Activated CD4-positive, alpha-beta T cell treated with anti-CD3 and anti-CD28 coated beads, Interleukin-2, amount 50 U/mL, for 4 hours (primary cell): ENCODE results near the gene ADNP.

Experiments
- DNase-seq, 2 experiments: peaks; one replicate each; pipeline ENCODE4 v3.0.0-alpha.2; 2020

The ADNP gene

DNA sequence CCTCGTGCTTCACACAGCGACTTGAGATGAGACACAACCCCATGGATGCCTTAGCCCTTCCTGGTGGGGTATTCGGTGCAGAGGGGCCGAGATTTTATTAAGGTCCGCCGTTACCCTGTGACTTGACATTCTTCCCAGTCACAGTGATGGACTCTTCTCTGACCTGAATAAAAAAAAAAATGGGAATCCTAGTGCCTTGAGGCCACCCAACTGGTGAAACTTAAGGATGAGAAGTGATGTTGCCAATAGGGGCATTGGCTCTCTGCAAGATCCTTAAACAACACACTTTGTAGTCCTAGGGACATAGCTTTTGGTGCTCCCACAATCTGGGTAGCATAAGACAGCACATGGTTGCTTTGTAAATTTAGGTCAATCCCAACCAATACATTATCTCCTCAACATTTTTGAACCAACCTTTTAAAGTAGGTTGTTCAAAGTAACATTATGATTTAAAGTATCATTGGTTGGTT, 814 bp upstream of the ADNP start:
- DNase-seq, result no peak

DNA sequence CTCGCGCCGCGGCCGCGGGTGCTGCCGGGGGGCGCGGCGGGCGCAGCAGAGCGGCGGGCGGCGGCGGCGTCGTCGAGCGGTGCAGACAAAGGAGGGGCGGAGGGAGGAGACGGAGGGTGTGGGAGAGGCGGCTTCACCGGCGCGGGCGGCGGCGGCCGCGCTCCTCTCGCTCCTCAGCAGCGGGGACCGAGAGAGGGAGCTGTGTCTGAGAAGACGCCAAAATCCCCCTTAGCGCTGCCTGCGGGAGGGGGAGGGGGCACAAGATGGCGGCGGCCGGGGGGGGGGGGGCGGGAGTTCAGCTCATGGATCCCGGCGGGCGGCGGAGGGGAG, 296 bp downstream of the ADNP start:
- no peak for DNase-seq

DNA sequence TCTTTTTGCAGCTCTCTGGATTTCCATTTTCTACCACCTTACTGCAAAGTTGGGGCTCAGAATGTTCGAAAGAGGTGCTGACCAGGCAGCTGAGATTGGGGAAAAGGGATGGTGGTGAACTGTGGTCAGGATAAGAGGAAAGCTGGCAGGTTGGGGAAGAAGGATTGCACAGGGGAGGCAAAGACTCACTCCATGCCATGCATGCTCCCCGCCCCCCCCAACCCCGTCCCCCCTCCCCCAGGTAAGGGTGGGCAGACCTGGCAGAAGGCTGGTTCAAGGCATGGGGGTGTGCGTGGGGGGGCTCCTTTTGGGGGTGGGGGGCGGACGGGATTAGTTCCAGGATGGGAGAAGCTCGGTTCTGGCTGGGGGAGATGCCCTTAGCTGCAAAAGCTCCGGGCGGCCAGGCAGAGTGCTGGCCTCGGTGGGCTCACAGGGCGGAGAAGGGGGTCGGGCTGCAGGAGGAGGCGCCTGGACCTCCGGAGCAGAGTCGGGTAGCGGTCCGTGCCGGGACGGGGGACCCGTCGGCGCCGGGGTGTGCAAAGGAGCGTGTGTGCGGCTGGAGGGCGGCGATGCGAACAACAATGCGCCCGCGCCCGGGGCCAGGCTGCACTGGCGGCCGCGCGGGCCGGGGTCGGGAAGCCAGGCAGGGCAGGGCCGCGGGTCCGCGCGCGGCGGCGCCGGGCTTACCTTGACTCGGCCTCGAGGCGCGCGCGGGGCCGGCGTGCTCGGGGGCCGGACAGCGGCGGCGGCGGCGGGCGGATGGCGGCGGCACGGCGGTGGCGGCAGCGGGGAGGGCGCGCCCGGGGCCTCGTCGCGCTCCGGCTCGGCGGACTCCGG, 880 bp downstream of the ADNP start:
- DNase-seq, result peak in 1 of 2 experiments; percentile 12

DNA sequence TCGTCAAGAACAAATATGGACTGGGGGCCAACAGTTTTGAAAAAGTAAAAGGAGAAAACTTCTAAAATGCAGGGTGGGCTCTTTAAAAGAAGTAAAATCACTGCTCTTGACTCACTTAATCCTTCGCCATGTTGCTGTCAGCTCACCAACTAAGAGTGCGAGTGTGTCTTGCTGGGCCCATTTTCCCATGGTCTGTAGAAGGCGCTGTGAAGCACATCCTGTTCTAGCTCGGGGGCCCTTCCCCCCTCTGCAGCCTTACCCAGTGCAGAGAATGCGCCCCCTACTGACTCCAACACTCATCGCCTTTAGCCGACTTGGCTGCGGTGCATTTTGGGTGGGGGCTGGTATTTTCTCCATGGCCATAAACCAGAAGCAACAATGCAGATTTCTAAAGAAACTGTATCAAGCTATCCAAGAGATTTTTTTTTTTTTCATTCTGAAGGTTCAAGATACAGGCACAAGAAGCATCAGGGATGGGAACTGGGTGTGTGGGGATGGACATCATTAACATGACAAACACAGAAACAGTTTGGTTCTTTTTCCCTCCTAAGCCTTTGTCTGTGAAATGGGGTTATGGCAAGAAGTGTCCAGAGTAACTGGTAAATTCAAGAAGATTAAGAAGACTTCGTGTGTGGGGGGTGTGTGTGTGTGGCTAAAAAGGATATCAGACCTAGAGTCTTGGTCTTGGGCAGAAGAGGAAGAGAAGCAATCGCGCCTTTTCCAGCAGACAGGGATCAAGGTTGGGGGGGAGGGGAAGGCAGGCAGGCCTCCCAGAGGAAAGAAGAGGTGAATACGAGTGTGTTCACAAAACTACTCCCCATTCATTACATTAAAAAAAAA, 1.7 kb downstream of the ADNP start:
- DNase-seq, result peak; percentile 90 to 91

DNA sequence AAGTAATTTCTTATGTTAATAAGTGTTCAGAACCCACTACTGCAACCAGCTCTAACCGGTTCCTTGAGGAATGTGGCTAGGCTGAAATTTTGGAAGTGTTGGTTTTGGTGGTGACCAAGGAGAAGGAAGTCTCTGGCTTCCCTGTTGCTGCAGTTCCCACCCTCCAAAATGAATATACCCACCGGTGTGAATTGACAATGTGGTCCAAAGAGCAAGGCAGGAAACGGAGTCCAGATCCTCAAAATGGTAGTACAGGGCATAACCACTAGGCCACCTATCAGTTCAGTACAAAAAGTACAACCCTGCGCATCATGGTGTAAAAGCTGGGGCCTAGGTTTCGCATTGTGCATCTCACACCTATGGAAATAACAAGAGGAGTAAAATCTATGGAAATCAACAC, 2.8 kb downstream of the ADNP start:
- no peak for DNase-seq

DNA sequence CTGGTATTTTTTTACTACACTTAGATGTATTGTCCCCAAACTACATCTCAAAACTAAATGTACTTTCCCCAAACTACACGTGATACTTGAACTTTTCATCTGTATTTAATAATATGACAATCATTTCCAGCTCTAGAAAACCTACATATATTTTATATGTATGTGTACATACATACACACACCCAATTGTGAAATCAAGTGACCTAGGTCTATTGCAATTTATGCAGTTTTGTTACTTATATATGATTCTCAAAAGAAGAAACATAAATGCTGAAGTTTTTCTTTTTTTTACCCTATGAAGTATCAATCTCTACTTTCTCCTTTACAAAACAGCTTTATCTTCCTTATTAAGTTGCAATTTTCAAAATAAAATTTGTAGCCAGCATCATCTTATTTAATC, 4.7 kb downstream of the ADNP start:
- no peak for DNase-seq

DNA sequence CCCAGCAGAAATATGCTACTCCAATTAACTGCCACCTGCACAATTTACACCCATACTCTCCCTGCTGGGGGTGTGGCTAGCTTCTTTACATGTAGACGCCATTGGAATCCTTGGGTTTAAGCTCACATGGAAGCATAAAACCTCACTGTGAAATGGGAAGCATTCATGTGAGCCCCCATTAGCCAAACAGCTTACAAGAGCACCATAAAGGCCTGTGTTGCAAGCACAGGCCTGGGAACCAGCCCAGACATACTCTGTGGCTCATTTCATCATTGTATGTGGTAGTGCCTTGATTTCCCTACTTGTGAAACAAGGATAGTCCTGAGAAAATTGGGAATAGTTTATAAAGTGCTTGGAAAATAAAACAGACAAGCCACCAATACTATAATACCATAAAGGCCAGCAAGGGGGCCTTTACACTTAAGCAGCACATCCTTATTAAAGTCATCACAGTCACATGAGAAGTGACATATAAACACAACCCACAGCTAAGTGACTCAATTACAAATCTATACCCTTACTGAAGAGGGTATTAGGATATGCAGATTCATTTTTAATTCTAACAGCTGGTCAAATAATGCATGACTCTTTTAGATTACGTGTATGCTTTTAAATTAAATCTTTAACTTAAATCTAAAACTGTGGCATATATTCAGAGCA, 6.8 kb downstream of the ADNP start:
- DNase-seq, result no peak

DNA sequence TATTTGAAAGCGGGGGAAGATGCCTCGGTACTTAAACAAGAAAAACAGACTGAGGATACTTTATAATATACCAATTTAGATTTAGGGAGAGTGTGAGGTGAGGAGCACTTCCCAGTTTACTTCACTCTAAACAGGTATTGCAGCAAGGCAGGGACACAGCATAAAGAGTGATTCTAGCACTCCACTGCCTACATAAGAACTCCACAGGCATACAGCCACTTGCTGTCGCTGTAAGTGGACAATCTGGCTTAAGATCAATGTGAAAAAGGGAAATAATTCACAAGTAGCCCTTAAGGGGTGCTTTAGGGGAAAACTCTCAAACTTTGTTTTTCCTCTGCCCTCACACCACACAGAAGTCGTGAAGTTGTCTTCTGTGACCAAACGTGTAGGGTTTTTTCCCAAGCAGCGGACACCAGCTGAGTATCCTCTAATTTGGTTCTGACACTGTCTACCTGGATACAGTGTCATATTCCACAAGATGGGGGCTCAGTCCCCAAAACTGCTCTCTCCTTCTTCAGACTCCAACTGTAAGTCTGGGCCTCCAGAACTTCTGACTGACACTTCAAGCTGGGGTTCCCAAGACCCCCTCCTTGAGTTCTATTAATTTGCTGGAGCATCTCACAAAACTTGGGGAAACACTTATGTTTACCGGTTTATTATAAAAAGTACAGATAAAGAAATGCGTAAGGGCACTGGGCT, 9.3 kb downstream of the ADNP start:
- DNase-seq, result no peak

DNA sequence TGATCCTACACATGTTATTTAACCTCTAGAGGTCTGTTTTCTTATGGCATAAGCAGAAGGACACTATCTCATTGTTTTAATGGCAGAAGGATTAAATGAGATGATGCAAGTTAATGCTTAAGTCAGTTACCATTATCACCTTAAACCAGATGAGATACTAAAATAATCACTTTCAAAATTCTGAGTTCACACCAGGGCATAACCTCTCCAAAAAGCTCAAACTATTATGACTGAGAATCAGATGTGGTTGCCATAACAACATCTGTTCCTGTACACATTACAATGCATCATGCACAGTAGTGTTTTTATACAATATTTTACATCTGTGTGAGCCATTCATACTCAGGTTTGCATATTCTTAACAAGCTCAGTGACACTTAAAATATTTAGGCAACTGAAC, 10.2 kb downstream of the ADNP start:
- DNase-seq, result no peak

DNA sequence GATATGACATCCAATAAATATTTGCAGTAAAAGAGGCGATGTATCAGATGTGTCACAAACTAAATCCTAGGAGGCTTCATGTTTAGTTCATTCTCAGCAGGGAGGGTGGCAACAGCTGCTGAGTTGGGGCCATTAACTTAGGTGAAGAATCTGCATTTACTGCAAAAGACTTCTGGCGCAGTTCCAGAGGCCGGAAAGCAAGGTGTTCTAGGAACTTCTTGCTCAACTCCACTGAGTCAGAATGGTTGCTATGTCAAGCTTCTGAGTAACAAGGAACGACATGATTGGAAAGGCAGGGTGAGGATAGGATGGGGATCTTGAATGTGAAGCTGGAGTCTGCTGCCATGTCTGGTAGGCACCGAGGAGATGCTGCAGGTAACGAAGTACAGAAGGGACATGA, 11.7 kb downstream of the ADNP start:
- no peak for DNase-seq

DNA sequence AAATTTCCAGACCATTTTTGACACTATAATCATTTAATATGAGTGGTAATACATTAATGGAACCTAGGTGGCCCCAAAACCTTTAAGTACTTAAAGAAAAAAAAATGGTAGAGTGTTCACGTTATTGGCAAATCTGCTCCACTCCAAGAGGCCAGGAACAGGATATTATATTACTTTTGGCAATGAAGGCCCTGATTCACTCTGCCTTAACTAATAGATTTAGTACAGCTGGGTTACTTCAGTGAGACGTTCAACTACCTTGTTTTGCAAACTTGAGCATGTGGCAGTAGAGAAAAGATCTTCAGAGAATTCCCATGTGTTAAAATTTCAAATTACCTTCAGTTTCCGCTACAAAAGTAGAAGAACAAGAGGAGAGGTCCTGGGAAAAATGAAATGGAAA, 12.8 kb downstream of the ADNP start:
- no peak for DNase-seq

DNA sequence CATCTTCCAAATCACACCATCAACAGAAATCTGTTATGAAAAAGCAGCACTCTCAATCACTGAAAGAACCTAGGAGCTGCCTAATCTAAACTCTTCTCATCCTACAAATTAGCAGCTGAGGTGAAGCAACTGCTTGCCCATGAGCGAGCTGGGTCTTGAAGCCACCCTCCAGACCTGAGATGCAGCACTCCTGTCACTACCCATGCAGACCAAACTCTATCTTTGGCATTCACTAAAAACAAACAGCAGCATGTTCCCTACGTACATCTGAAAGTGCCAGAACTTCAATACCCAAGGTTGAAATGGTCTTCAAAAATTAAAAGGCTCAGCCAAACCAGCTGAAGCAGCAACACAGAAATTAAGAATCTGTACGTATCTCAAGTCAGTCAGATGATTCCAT, 14.3 kb downstream of the ADNP start:
- DNase-seq, result no peak

DNA sequence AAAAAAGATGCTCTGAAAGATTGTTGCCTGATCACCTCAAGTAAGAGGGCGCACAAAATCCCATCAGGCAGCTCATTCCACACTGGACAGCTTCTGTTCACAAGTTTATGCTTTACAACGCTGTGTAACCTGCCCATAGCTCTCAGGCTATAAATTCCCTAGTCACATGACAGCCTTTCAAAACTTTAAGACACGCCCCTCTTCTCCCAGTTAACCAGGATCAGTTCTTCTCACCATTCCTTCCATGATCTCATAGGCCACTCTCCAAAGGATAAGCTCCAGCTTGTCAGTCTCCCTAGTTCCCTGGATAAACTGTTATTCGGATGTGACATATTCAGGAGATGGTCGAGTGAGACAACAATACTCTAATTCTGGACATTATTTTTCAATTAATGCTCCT, 15.0 kb downstream of the ADNP start:
- no peak for DNase-seq

DNA sequence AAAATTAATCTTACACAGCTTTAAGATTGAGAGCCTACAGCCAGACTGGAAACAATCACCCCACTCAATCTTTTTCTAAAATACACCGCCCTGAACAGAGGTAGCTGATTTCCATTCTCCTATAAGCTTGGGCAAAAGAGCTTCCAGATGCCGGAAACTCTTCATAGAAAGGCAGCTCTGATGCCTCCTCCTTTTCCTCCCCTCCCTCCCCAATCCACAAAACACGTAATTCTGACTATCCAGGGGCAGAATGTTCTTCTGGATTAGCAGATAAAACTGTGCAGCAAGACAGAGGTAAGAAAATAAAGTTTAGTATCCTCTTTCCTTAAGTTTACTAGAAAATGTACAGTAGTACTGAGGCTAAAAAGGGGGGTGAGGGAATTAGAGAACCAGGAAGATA, 15.8 kb downstream of the ADNP start:
- no peak for DNase-seq

DNA sequence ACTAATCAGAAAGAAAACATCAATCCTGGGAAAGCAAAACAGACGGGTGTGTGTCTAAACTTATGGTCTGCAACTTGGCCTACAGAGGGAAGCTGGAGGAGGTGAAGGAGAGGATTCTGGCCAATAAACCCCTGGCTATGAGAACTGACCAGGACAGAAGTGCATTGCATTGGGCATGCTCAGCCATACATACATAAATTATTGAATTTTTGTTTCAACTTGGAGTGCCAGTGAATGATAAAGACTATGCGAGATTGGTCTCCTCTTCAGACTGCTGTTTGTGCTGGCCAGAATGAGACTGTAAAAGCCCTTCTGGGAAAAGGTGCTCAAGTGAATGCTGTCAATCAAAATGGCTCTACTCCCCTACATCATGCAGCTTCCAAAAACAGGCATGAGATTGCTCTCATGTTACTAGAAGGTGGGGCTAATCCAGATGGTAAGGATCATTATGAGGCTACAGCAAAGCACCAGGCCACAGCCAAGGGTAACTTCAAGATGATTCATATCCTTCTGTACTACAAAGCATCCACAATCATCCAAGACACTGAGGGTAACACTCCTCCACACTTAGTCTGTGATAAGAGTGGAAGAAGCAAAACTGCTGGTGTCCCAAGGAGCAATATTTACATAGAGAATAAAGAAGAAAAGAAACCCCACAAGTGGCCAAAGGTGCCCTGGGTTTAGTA, 17.4 kb downstream of the ADNP start:
- DNase-seq, result no peak

DNA sequence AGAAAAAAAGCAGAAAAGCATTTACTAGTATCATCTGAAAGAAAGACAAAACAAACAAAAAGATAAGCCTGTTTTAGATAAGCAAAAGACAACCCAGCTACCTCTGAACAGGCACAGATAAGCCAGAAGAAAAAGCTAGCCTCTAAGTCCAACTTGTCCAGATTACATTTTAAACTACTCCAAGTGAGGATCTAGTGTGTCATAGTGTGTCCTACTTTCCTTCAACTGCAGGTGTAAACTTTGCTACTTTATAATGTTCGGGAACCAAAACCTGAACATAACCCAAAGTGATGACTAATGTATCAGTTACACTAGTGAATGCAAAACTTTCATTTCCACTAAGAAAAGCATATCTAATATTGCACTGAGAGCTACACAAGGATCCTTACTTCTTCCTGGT, 19.5 kb downstream of the ADNP start:
- no peak for DNase-seq

DNA sequence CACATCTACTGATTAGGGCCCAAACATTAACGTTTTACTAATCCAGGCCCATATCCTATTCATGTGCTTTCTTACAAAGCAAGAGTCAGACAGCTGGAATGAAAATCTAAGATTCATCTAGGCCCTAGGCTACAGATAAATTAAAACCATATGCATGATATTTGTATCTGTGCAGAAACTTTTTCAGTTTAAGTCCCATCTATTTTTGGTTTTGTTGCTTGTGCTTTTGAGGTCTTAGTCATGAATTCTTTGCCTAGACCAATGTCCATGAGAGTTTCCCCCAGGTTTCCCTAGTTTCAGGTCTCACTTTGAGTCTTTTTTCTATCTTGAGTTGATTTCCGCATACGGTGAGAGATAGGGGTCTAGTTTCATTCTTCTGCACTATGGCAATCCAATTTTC, 20.2 kb downstream of the ADNP start:
- DNase-seq, result no peak

DNA sequence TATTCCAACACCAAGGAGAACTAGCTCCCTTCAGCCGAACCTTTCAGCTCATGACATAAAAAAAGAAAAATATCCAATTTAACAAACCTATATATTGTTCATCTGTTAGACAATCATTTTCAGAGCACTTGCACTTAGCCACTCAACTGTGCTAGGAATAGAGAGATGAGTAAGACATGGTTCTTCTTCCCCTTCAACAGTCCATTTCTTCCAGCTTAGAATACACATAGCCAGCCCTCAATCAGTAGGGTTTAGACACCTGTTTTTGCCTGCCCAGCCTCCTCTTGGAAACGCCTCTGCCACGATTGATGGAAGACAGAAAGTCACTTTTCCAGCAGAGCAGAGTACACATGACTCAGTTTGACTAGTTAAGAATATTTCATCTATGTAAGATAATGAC, 21.8 kb downstream of the ADNP start:
- no peak for DNase-seq

DNA sequence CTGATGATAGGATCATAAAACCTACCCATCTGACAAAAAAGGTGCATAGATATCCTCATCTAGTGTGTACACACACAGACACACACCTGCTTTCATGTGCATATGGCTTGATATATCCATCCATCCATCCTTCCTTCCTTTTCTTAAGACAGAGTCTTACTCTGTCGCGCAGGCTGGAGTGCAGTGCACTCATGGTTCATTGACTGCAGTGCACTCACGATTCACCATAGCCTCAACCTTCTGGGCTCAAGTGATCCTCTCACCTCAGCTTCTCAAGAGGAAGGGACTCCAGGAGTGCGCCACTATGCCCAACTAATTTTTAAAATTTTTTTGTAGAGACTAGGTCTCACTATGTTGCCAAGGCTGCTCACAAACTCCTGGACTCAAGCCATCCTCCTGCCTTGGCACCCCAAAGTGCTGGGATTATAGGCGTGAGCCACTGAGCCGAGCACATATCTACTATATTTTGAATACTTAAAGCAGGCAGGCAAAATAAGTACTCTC, 27.1 kb downstream of the ADNP start:
- DNase-seq, result no peak

DNA sequence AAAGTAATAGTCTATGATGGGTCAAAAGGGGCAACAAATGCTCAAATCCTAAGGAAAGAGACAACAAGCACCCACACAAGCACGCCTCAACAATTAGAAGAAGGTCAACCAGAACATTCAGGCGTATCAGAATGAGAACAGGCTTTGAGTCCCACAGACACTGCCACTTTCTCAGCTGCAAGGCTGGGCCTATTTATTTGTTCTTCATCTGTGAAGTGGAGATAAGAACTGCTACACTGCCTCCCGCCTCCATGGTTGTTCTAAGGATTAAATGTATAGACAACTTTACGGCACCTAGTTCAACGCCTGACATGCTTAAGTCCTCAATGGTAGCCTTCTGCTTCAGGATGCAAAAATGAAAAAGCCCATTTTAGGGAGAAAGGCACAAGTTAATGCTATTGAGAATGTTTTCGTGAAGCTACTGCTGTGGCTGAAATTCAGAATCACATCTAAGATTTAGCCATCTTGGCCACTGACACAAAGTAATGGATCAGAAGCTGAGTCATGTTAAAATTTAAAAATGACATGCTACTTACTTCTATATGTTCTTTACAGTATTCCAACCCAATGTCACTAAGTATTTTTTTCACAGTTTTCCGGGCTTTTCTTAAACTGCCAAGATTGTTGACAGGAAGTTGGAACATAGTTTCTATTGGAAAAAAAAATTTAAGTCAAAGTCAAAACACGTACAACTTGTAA, 27.7 kb downstream of the ADNP start:
- DNase-seq, result no peak

DNA sequence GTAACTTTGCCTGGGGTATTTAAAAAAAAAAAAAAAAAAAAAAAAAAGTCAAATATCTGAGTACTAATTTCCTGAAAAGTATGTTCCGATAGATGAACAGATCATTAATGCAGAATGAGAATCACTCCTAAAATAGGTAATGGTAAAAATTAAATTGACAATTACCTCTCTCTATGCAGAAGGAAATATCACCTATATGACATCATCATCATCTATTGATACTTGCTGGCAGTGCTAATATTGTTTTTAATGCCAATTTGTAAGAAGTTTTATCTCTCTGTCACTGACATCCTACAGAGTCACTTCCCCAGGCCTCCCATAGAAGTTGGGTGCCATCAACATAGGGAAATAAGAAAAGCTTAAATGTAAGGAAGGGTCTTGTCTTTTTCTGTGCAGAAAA, 29.9 kb downstream of the ADNP start:
- DNase-seq, result no peak

DNA sequence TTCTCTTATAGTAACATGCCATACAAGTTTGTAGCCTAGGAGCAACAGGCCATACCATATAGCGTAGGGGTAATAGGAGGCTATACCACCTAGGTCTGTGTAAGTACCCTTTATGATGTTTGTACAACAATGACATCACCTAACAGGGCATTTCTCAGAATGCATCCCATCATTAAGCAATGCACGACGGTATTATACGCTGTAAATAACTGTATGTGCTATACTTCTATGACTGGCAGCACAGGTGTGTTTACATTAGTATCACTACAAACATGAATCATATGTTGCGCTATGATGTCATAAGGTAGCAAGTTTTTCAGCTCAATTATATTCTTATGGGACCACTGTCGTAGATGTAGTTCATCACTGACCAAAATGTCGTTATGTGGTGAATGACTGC, 31.0 kb downstream of the ADNP start:
- no peak for DNase-seq
